Measurements from ENCODE around the gene FGF8. TPM values are rescaled to one million over a fixed set of nuclear protein-coding genes. Genes with fewer than 3 reads are reported as not detected.

Gene FGF8
- total and polyA plus RNA-seq, 4 donors: 0.42 TPM; not detected in 3

GRCh38 chr10:101818119-101818871 is 42.4 kb upstream of the FGF8 start, which contains the start of gene OGA:
Gene OGA (minus strand): TSS chr10:101818444. CDS start chr10:101818022, 422 bp downstream.
- Histone ChIP-seq H3K4me3 (ENCODE audit: low read depth in 1 of 3, low read length in 3 of 3) (peak within 1 kb of the TSS; percentile 80 to 96 (median 83)), H3K9me3 (ENCODE audit: control insufficient read depth in 4 of 4, low read length in 3 of 4) (no peaks in the 10 kb centered on the region), H3K4me1 (ENCODE audit: control insufficient read depth in 4 of 4, insufficient read depth in 4 of 4, low read length in 3 of 4) (peaks cover 9 to 39% (median 23%) of the 10 kb centered on the region in 4 donors), H3K27ac (ENCODE audit: low read depth in 1 of 2, low read length in 2 of 2) (peak within 1 kb of the TSS; percentile 82 to 91), H3K27me3 (ENCODE audit: control insufficient read depth in 4 of 4, insufficient read depth in 4 of 4, low read length in 3 of 4) (no peaks in the 10 kb centered on the region), H3K9ac (ENCODE audit: low read depth in 1 of 2, low read length in 2 of 2) (peak within 1 kb of the TSS; percentile 92 to 97), H3K36me3 (ENCODE audit: control insufficient read depth in 4 of 4, insufficient read depth in 3 of 4, low read depth in 1 of 4, low read length in 3 of 4) (no peaks in the 10 kb centered on the region)
- WGBS: under 1% methylated on average over 47 of the region's 47 CpGs
- DNase-seq (ENCODE audit: low spot score): peak; percentile 96
- TF ChIP-seq TAF1 (conservative IDR thresholded peaks at IDR 0.05) (peak; percentile 97), YY1 (IDR thresholded peaks at IDR 0.05) (peak; percentile 81), MAX (IDR thresholded peaks at IDR 0.05) (peak; percentile 97), RXRA (IDR thresholded peaks at IDR 0.05) (peak; percentile 59 to 63), FOXA1 (IDR thresholded peaks at IDR 0.05) (peak; percentile 57), CTCF (IDR thresholded peaks at IDR 0.05; ENCODE audit: low read depth, low read length, missing input control) (no peak), EGR1 (IDR thresholded peaks at IDR 0.05; ENCODE audit: low read depth in 2 of 2) (peak; percentile 75 to 96), ATF3 (IDR thresholded peaks at IDR 0.05) (peak; percentile 58), RAD21 (IDR thresholded peaks at IDR 0.05) (peak; percentile 28 to 32), JUND (IDR thresholded peaks at IDR 0.05) (peak; percentile 36 to 77), HNF4A (conservative IDR thresholded peaks at IDR 0.05) (peak; percentile 21 to 55), ZBTB33 (IDR thresholded peaks at IDR 0.05) (peak; percentile 95), HNF4G (IDR thresholded peaks at IDR 0.05) (no peak), GABPA (IDR thresholded peaks at IDR 0.05 in 1 of 2, conservative IDR thresholded peaks at IDR 0.05 in 1 of 2) (peak in 1 of 2 donors; percentile 74), SP1 (IDR thresholded peaks at IDR 0.05) (peak; percentile 97), NR2F2 (IDR thresholded peaks at IDR 0.05) (peak; percentile 74), FOXA2 (IDR thresholded peaks at IDR 0.05) (peak; percentile 39), REST (IDR thresholded peaks at IDR 0.05) (peak; percentile 71)

Data from liver (tissue), 9 donors.